GM12873 (cell line): ENCODE data around the gene TGFBR3L.

Experiments used
- CTCF ChIP-seq: IDR thresholded peaks from 2 replicates; pipeline ENCODE4 v1.5.1; 2012; ENCODE audit warnings: low read depth, mild to moderate bottlenecking, moderate library complexity, low read length, control low read depth; ENCODE audit not compliant: insufficient read depth; ENCODE audit errors: missing control alignments

The TGFBR3L gene

GRCh38 chr19:7968008-7968795 is 53.6 kb downstream of the TGFBR3L start:
- no peak for TF ChIP-seq CTCF
